ENCODE data around the gene RPTN.

Gene RPTN

DNA sequence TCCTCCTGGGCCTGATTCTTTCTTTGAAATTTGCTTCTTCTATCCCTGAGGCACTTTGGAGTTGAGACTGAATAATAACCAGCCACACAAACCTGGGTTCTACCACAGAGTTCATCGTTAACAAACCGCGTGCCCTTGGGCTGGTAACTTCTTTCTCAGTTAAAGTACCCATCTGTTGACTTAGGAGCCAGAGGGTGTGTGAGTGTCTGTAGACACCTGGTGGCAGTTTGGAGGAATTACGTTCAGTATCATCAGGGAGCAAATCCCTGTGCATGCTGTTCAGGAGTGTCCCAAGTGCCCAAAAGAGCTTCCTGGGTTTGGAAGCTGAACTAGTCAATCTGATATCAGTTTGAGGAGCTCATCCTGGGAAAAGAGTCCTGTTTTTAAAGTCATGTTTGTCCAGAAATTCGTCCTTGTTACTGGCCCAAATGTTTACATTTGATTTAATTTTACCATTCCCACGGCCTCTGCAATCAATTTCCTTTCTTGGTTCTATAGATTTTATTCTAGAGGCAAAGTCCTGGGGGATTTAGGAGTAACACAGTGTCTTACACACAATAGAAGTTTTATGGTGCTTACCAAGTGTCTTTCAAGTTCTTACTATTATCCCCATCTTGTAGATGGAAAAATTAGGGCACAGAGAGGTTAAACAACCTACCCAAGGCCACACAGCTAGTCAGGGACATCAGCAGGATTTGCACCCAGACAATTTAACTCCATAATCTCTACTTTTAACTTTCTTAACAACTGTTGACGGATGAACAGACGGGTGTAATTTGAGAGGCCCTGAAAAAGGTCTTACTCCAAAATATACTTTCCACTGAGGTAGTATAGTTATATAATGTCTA, 26.7 kb upstream of the RPTN start:
- Histone ChIP-seq H3K4me1 (ENCODE audit: control insufficient read depth in 5 of 5, insufficient read depth in 5 of 5, low read length in 5 of 5) (peaks cover 0 to 28% (median 14%) of the 10 kb centered on the region in 5 donors), H3K9ac (ENCODE audit: low read length in 5 of 5) (no peak overlapping the region), H3K4me3 (ENCODE audit: low read depth in 1 of 5, low read length in 5 of 5) (no peak overlapping the region), H3K27me3 (ENCODE audit: control insufficient read depth in 5 of 5, insufficient read depth in 4 of 5, low read length in 5 of 5) (no peaks in the 10 kb centered on the region), H3K27ac (ENCODE audit: low read depth, low read length) (no peak overlapping the region), H3K36me3 (ENCODE audit: control insufficient read depth in 5 of 5, insufficient read depth in 5 of 5, low read length in 5 of 5) (no peaks in the 10 kb centered on the region), H3K9me3 (ENCODE audit: control insufficient read depth in 5 of 5, low read length in 5 of 5) (no peaks in the 10 kb centered on the region)

- Histone ChIP-seq H3K27ac (ENCODE audit: low read depth, low read length) (peak overlapping the region; percentile 11), H3K36me3 (ENCODE audit: control insufficient read depth in 5 of 5, insufficient read depth in 5 of 5, low read length in 5 of 5) (no peaks in the 10 kb centered on the region), H3K9me3 (ENCODE audit: control insufficient read depth in 5 of 5, low read length in 5 of 5) (no peaks in the 10 kb centered on the region), H3K4me3 (ENCODE audit: low read depth in 1 of 5, low read length in 5 of 5) (no peak overlapping the region), H3K27me3 (ENCODE audit: control insufficient read depth in 5 of 5, insufficient read depth in 4 of 5, low read length in 5 of 5) (no peaks in the 10 kb centered on the region), H3K4me1 (ENCODE audit: control insufficient read depth in 5 of 5, insufficient read depth in 5 of 5, low read length in 5 of 5) (peaks cover 0 to 14% (median 0%) of the 10 kb centered on the region in 5 donors), H3K9ac (ENCODE audit: low read length in 5 of 5) (no peak overlapping the region)
Measured at GRCh38 chr1:152182944-152183361, 23.9 kb upstream of the RPTN start.

DNA sequence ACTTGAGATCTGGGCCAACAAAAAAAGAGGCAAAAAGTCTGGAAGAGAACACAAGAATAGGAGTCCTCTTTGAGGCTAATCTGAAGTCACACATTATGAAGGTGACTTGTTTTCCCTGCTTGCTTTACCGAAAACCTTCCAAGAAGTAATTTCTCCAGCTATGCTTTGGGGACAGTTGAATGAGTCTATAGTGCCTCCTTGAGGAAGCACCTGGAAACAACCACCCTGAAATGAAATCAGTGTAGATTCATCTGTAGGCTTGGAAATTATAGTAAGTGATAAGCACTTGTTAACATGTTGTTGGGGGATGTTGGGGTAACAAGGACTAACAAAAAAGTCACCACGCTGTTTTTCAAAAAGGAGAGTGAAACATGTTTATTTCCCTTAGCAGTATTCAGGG, 23.4 kb upstream of the RPTN start:
- H3K4me3 ChIP-seq (ENCODE audit: low read depth in 1 of 5, low read length in 5 of 5) = no peak overlapping the region
- no peak overlapping the region for H3K27ac ChIP-seq (ENCODE audit: low read depth, low read length)

GRCh38 chr1:152179566-152179965, 20.5 kb upstream of the RPTN start:
- Histone ChIP-seq H3K9ac (ENCODE audit: low read length in 5 of 5) (no peak overlapping the region), H3K27me3 (ENCODE audit: control insufficient read depth in 5 of 5, insufficient read depth in 4 of 5, low read length in 5 of 5) (no peaks in the 10 kb centered on the region), H3K27ac (ENCODE audit: low read depth, low read length) (no peak overlapping the region), H3K36me3 (ENCODE audit: control insufficient read depth in 5 of 5, insufficient read depth in 5 of 5, low read length in 5 of 5) (no peaks in the 10 kb centered on the region), H3K4me1 (ENCODE audit: control insufficient read depth in 5 of 5, insufficient read depth in 5 of 5, low read length in 5 of 5) (peaks cover 0 to 14% (median 0%) of the 10 kb centered on the region in 5 donors), H3K9me3 (ENCODE audit: control insufficient read depth in 5 of 5, low read length in 5 of 5) (no peaks in the 10 kb centered on the region), H3K4me3 (ENCODE audit: low read depth in 1 of 5, low read length in 5 of 5) (no peak overlapping the region)

More for the DNA sequence above, 23.4 kb upstream of the RPTN start:
- H3K9me3 ChIP-seq (ENCODE audit: control insufficient read depth in 5 of 5, low read length in 5 of 5) = no peaks in the 10 kb centered on the region
- H3K36me3 ChIP-seq (ENCODE audit: control insufficient read depth in 5 of 5, insufficient read depth in 5 of 5, low read length in 5 of 5) = no peaks in the 10 kb centered on the region
- no peaks in the 10 kb centered on the region for H3K27me3 ChIP-seq (ENCODE audit: control insufficient read depth in 5 of 5, insufficient read depth in 4 of 5, low read length in 5 of 5)
- H3K9ac ChIP-seq (ENCODE audit: low read length in 5 of 5) = no peak overlapping the region
- H3K4me1 ChIP-seq (ENCODE audit: control insufficient read depth in 5 of 5, insufficient read depth in 5 of 5, low read length in 5 of 5) = peaks cover 0 to 14% (median 0%) of the 10 kb centered on the region in 5 donors

DNA sequence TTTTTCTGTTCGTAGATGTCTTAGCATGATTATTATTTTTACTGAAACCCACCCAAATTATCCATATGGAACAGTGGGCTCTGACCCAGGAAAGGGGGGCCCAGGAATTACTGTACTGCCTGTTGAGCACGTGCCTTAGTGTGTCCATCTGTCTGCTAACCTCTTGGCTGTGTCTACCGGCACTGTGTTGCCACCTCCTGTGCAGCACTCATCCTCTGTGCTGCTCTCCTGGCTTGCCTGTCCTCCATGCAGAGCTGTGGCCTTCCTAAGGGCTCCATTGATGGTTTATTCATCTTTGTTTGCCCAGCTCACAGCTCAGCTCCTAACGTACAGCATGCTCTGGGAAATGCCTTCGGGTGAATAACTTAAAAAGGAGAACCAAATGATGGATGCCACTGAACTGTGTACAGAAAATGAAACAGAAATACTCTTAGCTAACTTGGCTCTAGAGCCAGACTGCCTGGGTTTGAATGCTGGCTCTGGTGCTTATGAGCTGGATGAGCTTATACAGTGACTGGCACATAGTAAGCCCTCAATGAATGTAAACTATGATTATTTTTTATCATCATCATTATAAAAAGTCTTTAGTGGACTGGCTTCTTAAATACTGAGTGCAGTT, 11.4 kb upstream of the RPTN start:
- H3K4me1 ChIP-seq (ENCODE audit: control insufficient read depth in 5 of 5, insufficient read depth in 5 of 5, low read length in 5 of 5) = peaks cover 0 to 41% (median 5%) of the 10 kb centered on the region in 5 donors
- no peak overlapping the region for H3K9ac ChIP-seq (ENCODE audit: low read length in 5 of 5)
- H3K27ac ChIP-seq (ENCODE audit: low read depth, low read length) = no peak overlapping the region
- no peaks in the 10 kb centered on the region for H3K36me3 ChIP-seq (ENCODE audit: control insufficient read depth in 5 of 5, insufficient read depth in 5 of 5, low read length in 5 of 5)
- H3K27me3 ChIP-seq (ENCODE audit: control insufficient read depth in 5 of 5, insufficient read depth in 4 of 5, low read length in 5 of 5) = peaks cover 0 to 4% (median 0%) of the 10 kb centered on the region in 5 donors
- H3K9me3 ChIP-seq (ENCODE audit: control insufficient read depth in 5 of 5, low read length in 5 of 5) = no peaks in the 10 kb centered on the region
- H3K4me3 ChIP-seq (ENCODE audit: low read depth in 1 of 5, low read length in 5 of 5) = no peak overlapping the region

GRCh38 chr1:152169366-152170025, 10.5 kb upstream of the RPTN start:
- H3K9ac ChIP-seq (ENCODE audit: low read length in 5 of 5) = no peak overlapping the region
- no peak overlapping the region for H3K27ac ChIP-seq (ENCODE audit: low read depth, low read length)
- H3K9me3 ChIP-seq (ENCODE audit: control insufficient read depth in 5 of 5, low read length in 5 of 5) = no peaks in the 10 kb centered on the region
- no peaks in the 10 kb centered on the region for H3K36me3 ChIP-seq (ENCODE audit: control insufficient read depth in 5 of 5, insufficient read depth in 5 of 5, low read length in 5 of 5)
- H3K4me3 ChIP-seq (ENCODE audit: low read depth in 1 of 5, low read length in 5 of 5) = no peak overlapping the region
- H3K4me1 ChIP-seq (ENCODE audit: control insufficient read depth in 5 of 5, insufficient read depth in 5 of 5, low read length in 5 of 5) = peaks cover 0 to 47% (median 11%) of the 10 kb centered on the region in 5 donors
- peaks cover 0 to 4% (median 0%) of the 10 kb centered on the region in 5 donors for H3K27me3 ChIP-seq (ENCODE audit: control insufficient read depth in 5 of 5, insufficient read depth in 4 of 5, low read length in 5 of 5)

DNA sequence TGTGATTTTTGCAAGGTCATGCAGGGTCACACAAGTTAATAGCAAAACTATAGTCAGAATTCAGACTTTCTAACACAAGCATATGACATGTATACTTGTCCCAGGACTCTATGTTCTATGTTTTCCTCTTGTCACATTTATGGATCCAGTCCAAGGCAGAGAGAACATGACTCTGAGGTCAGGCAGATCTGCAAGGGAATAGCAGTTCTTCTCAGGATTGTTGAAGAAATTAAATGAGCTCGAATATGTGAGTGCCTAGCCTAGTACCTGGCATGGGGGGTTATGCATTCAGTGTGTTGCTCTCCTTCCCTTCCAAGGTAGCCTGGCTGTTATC, 9.5 kb upstream of the RPTN start:
- Histone ChIP-seq H3K4me3 (ENCODE audit: low read depth in 1 of 5, low read length in 5 of 5) (no peak overlapping the region), H3K27me3 (ENCODE audit: control insufficient read depth in 5 of 5, insufficient read depth in 4 of 5, low read length in 5 of 5) (peaks cover 0 to 4% (median 0%) of the 10 kb centered on the region in 5 donors), H3K9me3 (ENCODE audit: control insufficient read depth in 5 of 5, low read length in 5 of 5) (no peaks in the 10 kb centered on the region), H3K9ac (ENCODE audit: low read length in 5 of 5) (no peak overlapping the region), H3K4me1 (ENCODE audit: control insufficient read depth in 5 of 5, insufficient read depth in 5 of 5, low read length in 5 of 5) (peaks cover 0 to 47% (median 11%) of the 10 kb centered on the region in 5 donors), H3K36me3 (ENCODE audit: control insufficient read depth in 5 of 5, insufficient read depth in 5 of 5, low read length in 5 of 5) (no peaks in the 10 kb centered on the region), H3K27ac (ENCODE audit: low read depth, low read length) (no peak overlapping the region)

GRCh38 chr1:152167835-152168534, 9.0 kb upstream of the RPTN start:
- no peaks in the 10 kb centered on the region for H3K9me3 ChIP-seq (ENCODE audit: control insufficient read depth in 5 of 5, low read length in 5 of 5)
- peaks cover 0 to 47% (median 11%) of the 10 kb centered on the region in 5 donors for H3K4me1 ChIP-seq (ENCODE audit: control insufficient read depth in 5 of 5, insufficient read depth in 5 of 5, low read length in 5 of 5)
- H3K27ac ChIP-seq (ENCODE audit: low read depth, low read length) = no peak overlapping the region
- H3K9ac ChIP-seq (ENCODE audit: low read length in 5 of 5) = no peak overlapping the region
- H3K4me3 ChIP-seq (ENCODE audit: low read depth in 1 of 5, low read length in 5 of 5) = no peak overlapping the region
- peaks cover 0 to 4% (median 0%) of the 10 kb centered on the region in 5 donors for H3K27me3 ChIP-seq (ENCODE audit: control insufficient read depth in 5 of 5, insufficient read depth in 4 of 5, low read length in 5 of 5)
- H3K36me3 ChIP-seq (ENCODE audit: control insufficient read depth in 5 of 5, insufficient read depth in 5 of 5, low read length in 5 of 5) = no peaks in the 10 kb centered on the region

DNA sequence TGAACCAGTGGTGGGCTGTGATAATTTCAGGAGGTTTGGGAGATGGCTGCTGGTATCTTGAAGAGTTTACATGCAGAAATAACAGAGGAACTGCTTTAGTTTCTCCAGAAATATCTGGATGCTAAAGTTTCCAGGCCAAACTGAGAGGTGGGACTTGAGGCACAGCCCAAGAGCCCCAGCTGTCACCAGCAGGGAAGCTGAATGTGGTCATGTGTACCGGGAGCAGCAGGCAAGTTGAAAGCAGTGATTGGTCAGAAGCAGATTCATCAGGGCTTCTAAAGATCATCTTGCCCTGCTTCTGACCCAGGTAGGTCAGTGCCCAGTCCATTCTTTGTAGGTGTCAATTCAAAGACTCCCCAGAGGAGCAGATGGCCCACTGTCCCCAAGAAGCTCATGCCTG, 7.9 kb upstream of the RPTN start:
- H3K4me3 ChIP-seq (ENCODE audit: low read depth in 1 of 5, low read length in 5 of 5) = no peak overlapping the region
- no peaks in the 10 kb centered on the region for H3K36me3 ChIP-seq (ENCODE audit: control insufficient read depth in 5 of 5, insufficient read depth in 5 of 5, low read length in 5 of 5)
- no peak overlapping the region for H3K27ac ChIP-seq (ENCODE audit: low read depth, low read length)
- no peaks in the 10 kb centered on the region for H3K9me3 ChIP-seq (ENCODE audit: control insufficient read depth in 5 of 5, low read length in 5 of 5)
- peaks cover 0 to 3% (median 0%) of the 10 kb centered on the region in 5 donors for H3K27me3 ChIP-seq (ENCODE audit: control insufficient read depth in 5 of 5, insufficient read depth in 4 of 5, low read length in 5 of 5)
- peaks cover 2 to 47% (median 11%) of the 10 kb centered on the region in 5 donors for H3K4me1 ChIP-seq (ENCODE audit: control insufficient read depth in 5 of 5, insufficient read depth in 5 of 5, low read length in 5 of 5)
- no peak overlapping the region for H3K9ac ChIP-seq (ENCODE audit: low read length in 5 of 5)
